ENCODE data around the gene LHFPL3. TPM values are rescaled to one million over a fixed set of nuclear protein-coding genes. Genes with fewer than 3 reads are reported as not detected.

Gene LHFPL3
- total RNA-seq, 2 experiments from 2014 or later: not detected

- no peaks in the 10 kb centered on the region for H3K9me2 ChIP-seq (ENCODE audit: insufficient read depth, low read length)
- H3K36me3 ChIP-seq (ENCODE audit: insufficient read depth, low read length): no peaks in the 10 kb centered on the region
- peak overlapping the region; percentile 23; the same call in 1 of the 2 replicates for H3K4me2 ChIP-seq (ENCODE audit: low read length)
- ChIA-PET CTCF (ENCODE audit: unreplicated experiment) (no interaction called here), POLR2A (interaction anchor here (0.7 kb wide), 1 partner anchor 211 kb away, joined by 3 read pairs; no protein-coding TSS in a partner anchor)
- no peak for DNase-seq (ENCODE audit: low spot score)
- H3K4me1 ChIP-seq (ENCODE audit: insufficient read depth, low read length, poor library complexity, severe bottlenecking): no peaks in the 10 kb centered on the region
- H3K27ac ChIP-seq (ENCODE audit: low read depth, low read length, poor library complexity, severe bottlenecking): no peak overlapping the region
- H3K9me3 ChIP-seq (ENCODE audit: low read length): no peaks in the 10 kb centered on the region
- H3K79me2 ChIP-seq (ENCODE audit: insufficient read depth, low read depth, low read length): no peaks in the 10 kb centered on the region
- intact Hi-C loops (cut with micrococcal nuclease; ENCODE audit: unreplicated experiment): no loop called here
- no peak for TF ChIP-seq EZH2phosphoT487 (IDR thresholded peaks at IDR 0.05; ENCODE audit: borderline replicate concordance, low read depth, low read length)
- no peak for TF ChIP-seq CTCF (conservative IDR thresholded peaks at IDR 0.05; ENCODE audit: low read length)
- H4K20me1 ChIP-seq (ENCODE audit: insufficient read depth, low read length): no peaks in the 10 kb centered on the region
- no peak overlapping the region for H2AFZ ChIP-seq (ENCODE audit: low read length)
- BruUV-seq (replicated peaks): no TSS peak
- no peak overlapping the region for H3K4me3 ChIP-seq (ENCODE audit: low read depth, low read length, poor library complexity, severe bottlenecking)
Observed at GRCh38 chr7:104857458-104858425, 529.3 kb downstream of the LHFPL3 start.

GRCh38 chr7:104859754-104860426 lies 531.5 kb downstream of the LHFPL3 start:
- POLR2A ChIA-PET: no interaction called here
- BruUV-seq (replicated peaks): no TSS peak
- H3K36me3 ChIP-seq (ENCODE audit: insufficient read depth, low read length): no peaks in the 10 kb centered on the region
- no peak overlapping the region for H3K4me3 ChIP-seq (ENCODE audit: low read depth, low read length, poor library complexity, severe bottlenecking)
- CTCF ChIA-PET (ENCODE audit: unreplicated experiment): no interaction called here
- H4K20me1 ChIP-seq (ENCODE audit: insufficient read depth, low read length): no peaks in the 10 kb centered on the region
- no peak overlapping the region for H2AFZ ChIP-seq (ENCODE audit: low read length)
- no peaks in the 10 kb centered on the region for H3K9me2 ChIP-seq (ENCODE audit: insufficient read depth, low read length)
- H3K9me3 ChIP-seq (ENCODE audit: low read length): no peaks in the 10 kb centered on the region
- H3K27ac ChIP-seq (ENCODE audit: low read depth, low read length, poor library complexity, severe bottlenecking): no peak overlapping the region
- H3K4me2 ChIP-seq (ENCODE audit: low read length): no peak overlapping the region
- H3K79me2 ChIP-seq (ENCODE audit: insufficient read depth, low read depth, low read length): no peaks in the 10 kb centered on the region
- no peaks in the 10 kb centered on the region for H3K4me1 ChIP-seq (ENCODE audit: insufficient read depth, low read length, poor library complexity, severe bottlenecking)
- DNase-seq (ENCODE audit: low spot score): no peak
- intact Hi-C loops (cut with micrococcal nuclease; ENCODE audit: unreplicated experiment): no loop called here
- no peak for TF ChIP-seq CTCF (conservative IDR thresholded peaks at IDR 0.05; ENCODE audit: low read length)
- TF ChIP-seq EZH2phosphoT487 (IDR thresholded peaks at IDR 0.05; ENCODE audit: borderline replicate concordance, low read depth, low read length): no peak

Measured in OCI-LY7 (cell line).